K562 (cell line): ENCODE data around the gene GRWD1. TPM values are rescaled to one million over a fixed set of nuclear protein-coding genes. Genes with fewer than 3 reads are reported as not detected.

ENCODE experiments used
- ARNT ChIP-seq, 2 experiments: fragments of 450-650 bp; IDR thresholded peaks; 2 replicates each; pipeline ENCODE4 v1.6.1; 2016; ENCODE audit warnings: mild to moderate bottlenecking in 1 of 2
- CHAMP1 ChIP-seq: fragments of 450-650 bp; IDR thresholded peaks from 2 replicates; pipeline ENCODE4 v1.6.1; 2016; ENCODE audit warnings: mild to moderate bottlenecking
- CLOCK ChIP-seq: fragments of 250-450 bp; sonication (Bioruptor Pico); IDR thresholded peaks from 2 replicates; pipeline ENCODE4 v1.4.0; 2020; ENCODE audit warnings: mild to moderate bottlenecking, moderate library complexity, borderline replicate concordance
- EWSR1 ChIP-seq: fragments of 450-650 bp; IDR thresholded peaks from 2 replicates; pipeline ENCODE4 v1.6.1; 2018; ENCODE audit warnings: borderline replicate concordance, mild to moderate bottlenecking, low read depth, moderate library complexity; ENCODE audit not compliant: partially characterized antibody
- GATAD2B ChIP-seq: fragments of 450-650 bp; IDR thresholded peaks from 2 replicates; pipeline ENCODE4 v1.6.1; 2017; ENCODE audit warnings: mild to moderate bottlenecking, borderline replicate concordance
- KDM5B ChIP-seq: fragments of 200-600 bp; sonication (generic); IDR thresholded peaks from 2 replicates; pipeline ENCODE4 v1.6.1; 2012; ENCODE audit warnings: low read depth, mild to moderate bottlenecking, moderate library complexity, low read length, control low read depth, inconsistent platforms; ENCODE audit not compliant: insufficient replicate concordance
- KLF16 ChIP-seq: IDR thresholded peaks from 2 replicates; pipeline ENCODE4 v1.6.1; 2016; ENCODE audit warnings: antibody characterized with exemption
- MTF1 ChIP-seq: fragments of 250-450 bp; sonication (Bioruptor Pico); IDR thresholded peaks from 2 replicates; pipeline ENCODE4 v1.9.0; 2021; ENCODE audit warnings: moderate library complexity, mild to moderate bottlenecking, inconsistent platforms, borderline replicate concordance
- NFRKB ChIP-seq: fragments of 450-650 bp; IDR thresholded peaks from 2 replicates; pipeline ENCODE4 v1.6.1; 2016; ENCODE audit warnings: low read depth
- PHTF2 ChIP-seq: fragments of 250-450 bp; sonication (Bioruptor Pico); IDR thresholded peaks from 2 replicates; pipeline ENCODE4 v1.5.0; 2021; ENCODE audit warnings: mild to moderate bottlenecking
- SRF ChIP-seq, 2 experiments: fragments of 250-450, 450-650 bp in 1 of 2; sonication (Bioruptor Pico) in 1 of 2; sonication (generic) in 1 of 2; formaldehyde crosslinking; IDR thresholded peaks; 2 replicates each; pipeline versions ENCODE4 v1.5.0 to v1.5.1; 2020 to 2022; ENCODE audit warnings: mild to moderate bottlenecking in 1 of 2, missing genetic modification reagents in 1 of 2
- SRSF3 ChIP-seq: fragments of 200-400 bp; formaldehyde crosslinking; IDR thresholded peaks from 2 replicates; pipeline ENCODE4 v1.6.1; 2016; ENCODE audit warnings: mild to moderate bottlenecking, low read length, moderate library complexity; ENCODE audit not compliant: insufficient read depth
- STAT6 ChIP-seq: sonication (generic); formaldehyde crosslinking; IDR thresholded peaks from 2 replicates; pipeline ENCODE4 v1.8.1; 2023; ENCODE audit warnings: mild to moderate bottlenecking, missing genetic modification reagents
- TRIM28 ChIP-seq: fragments of 450-650 bp; IDR thresholded peaks from 2 replicates; pipeline ENCODE4 v1.6.1; 2017
- ZHX1 ChIP-seq: fragments of 150-350 bp; conservative IDR thresholded peaks from 2 replicates; pipeline ENCODE4 v1.6.1; 2014; ENCODE audit warnings: low read length
- ZNF41 ChIP-seq: fragments of 250-450 bp; sonication (Bioruptor Pico); conservative IDR thresholded peaks from 2 replicates; pipeline ENCODE4 v1.4.0; 2020; ENCODE audit warnings: mild to moderate bottlenecking
- ZNF77 ChIP-seq: fragments of 250-450 bp; sonication (Bioruptor Pico); IDR thresholded peaks from 2 replicates; pipeline ENCODE4 v1.5.0; 2020
- polyA plus RNA-seq, 8 experiments: library from polyadenylated mRNA; depleted of rRNA in 4 of 8; stranded (reverse) in 5 of 8; unstranded in 3 of 8; fragments of >200 nt; fragmentation: Nextera tagmentation in 2 of 8; fragmentation: Illumina TruSeq in 1 of 8; extraction: Ambion mirVana in 2 of 8; extraction: Trizol in 1 of 8; gene quantifications; 2 replicates each; pipeline versions ENCODE4 v1.2.1 to v1.2.3, GENCODE V29; 2011 to 2014; ENCODE audit warnings: inconsistent platforms in 1 of 8, missing spikeins in 1 of 8
- total RNA-seq, 7 experiments: library from RNA; depleted of rRNA in 6 of 7; stranded (reverse); fragments of >200 nt in 6 of 7; fragmentation: Illumina TruSeq in 2 of 7; extraction: Trizol in 2 of 7; gene quantifications; 2 replicates each; pipeline versions ENCODE4 v1.2.1 to v1.2.3, GENCODE V29; 2011 to 2021; ENCODE audit warnings: low replicate concordance in 1 of 7

The GRWD1 gene
- total and polyA plus RNA-seq, 9 of the 15 experiments (the other 6 are each of a cell fraction or from before 2014, with no cell fraction given): 1.5 to 87.2 (median 24.5) TPM

- no peak for TF ChIP-seq CLOCK
- no peak for TF ChIP-seq EWSR1
- TF ChIP-seq KDM5B: peak; percentile 33
- no peak for TF ChIP-seq CHAMP1
- TF ChIP-seq NFRKB: 0 out of 2 replicates have a peak, but pooled peaks have one; percentile 55
- no peak for TF ChIP-seq GATAD2B
- no peak for TF ChIP-seq PHTF2 (CRISPR knock-in tag)
- TF ChIP-seq KLF16: no peak
- no peak for TF ChIP-seq STAT6
- peak; percentile 85; a peak in 3 of 4 replicates for TF ChIP-seq ARNT (IDR thresholded peaks at IDR 0.05)
- TF ChIP-seq TRIM28: peak; percentile 99; the same call in 1 of the 2 replicates
- no peak for TF ChIP-seq ZNF77 (CRISPR knock-in tag)
- no peak for TF ChIP-seq SRSF3
- TF ChIP-seq ZHX1: no peak
- TF ChIP-seq MTF1 (CRISPR knock-in tag): no peak
- no peak; a peak in 1 of 4 replicates for TF ChIP-seq SRF (CRISPR knock-in tag; IDR thresholded peaks at IDR 0.05)
- TF ChIP-seq ZNF41: no peak
Observed at GRCh38 chr19:48501494-48502349, 55.9 kb downstream of the GRWD1 start (continued).
